COLO668 (cell line): Measurements from ENCODE around the gene ZMYND11.

ENCODE experiments used
- DNase-seq: peaks from one replicate; lab custom pipeline; 2025; ENCODE audit not compliant: unreplicated experiment; lab: John Stamatoyannopoulos, UW

Gene ZMYND11

DNA sequence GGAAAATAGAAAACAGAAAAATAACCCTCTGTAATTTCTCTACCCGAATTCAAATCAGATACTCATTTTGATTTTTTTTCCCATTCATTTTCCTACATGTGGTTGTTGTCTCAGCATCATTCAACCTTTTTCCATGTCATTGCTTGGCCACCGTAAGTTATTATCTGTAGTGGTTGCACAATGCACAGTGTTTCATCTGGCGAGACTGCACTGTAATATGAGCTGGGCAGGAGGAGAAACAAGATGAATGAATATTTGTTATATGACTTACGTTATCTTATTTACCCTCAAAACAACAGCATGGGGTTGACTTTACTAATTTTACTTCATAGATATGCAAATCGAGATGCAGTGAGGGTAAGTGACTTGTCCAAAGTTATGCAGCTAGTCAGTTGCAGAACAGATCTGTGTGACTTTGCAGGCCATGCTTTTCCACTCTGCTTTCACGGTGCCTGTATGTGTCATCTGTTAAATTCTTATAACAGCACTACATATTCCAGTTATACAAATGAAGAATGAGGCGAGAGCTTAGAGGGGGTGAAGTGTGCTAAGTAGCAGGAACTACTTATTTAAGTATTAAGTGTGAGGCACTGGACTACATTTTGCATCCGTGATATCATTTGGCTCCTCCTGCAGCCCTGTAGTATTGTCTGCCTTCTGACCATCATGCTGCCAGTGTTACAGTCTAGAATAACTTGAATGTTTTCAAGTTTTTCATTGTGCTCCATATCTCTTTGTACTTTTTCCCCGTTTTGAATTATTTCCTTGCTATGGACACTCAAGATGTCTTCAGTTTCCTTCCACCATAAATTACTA lies 56.7 kb downstream of the ZMYND11 start:
- DNase-seq = no peak

DNA sequence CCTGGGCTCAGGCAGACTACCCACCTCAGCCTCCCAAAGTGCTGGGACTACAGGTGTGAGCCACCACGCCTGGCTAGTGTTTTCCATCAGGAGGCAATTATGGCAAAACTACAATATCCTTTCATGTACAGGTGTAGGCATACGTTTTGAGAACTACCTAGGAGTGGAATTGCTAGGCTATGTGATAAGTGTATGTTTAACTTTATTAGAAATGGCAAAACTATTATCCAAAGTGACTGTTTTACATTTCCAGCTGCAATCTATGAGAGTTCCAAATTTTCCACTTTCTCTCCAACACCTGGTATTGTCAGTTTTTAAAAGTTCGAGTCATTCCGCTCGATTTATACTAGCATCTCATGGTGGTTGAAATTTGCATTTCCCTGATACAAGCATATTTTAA lies 59.0 kb downstream of the ZMYND11 start:
- DNase-seq = no peak

DNA sequence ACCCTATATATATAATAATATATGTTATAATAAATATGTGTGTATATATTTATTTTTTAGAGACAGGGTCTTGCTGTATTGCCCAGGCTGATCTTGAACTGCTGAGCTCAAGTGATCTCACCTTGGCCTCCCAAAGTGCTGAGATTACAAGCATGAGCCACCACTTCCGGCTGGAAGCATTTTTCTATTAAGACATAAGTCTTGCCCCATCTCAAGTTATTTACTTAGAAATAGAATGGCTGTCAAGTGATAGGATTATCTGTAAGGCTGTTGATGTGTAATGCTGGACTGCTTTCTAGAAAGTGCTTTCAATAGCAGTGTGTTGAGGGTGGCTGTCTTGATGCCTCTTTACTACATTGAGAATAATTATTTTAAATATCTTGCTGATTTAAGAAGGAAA lies 65.2 kb downstream of the ZMYND11 start:
- DNase-seq = no peak

DNA sequence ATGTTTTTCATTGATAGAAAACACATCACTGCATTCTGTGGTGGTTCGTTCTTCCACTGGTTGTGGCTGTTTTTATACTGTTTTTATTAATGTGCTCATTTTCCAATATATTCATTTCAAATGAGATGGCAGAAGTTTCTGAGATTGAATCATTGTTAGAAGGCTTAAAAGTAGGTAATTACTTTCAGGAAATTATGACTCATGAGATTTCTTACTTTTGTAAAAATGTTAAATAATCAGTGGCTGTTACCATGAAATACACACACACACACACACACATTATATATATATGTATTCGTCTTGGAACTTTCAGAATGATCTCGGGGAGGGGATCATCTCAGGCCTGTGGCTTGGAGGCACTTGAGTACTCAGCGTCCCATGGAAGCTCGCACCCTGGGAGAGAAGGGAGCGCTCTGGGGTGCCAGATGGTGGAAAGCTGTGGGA lies 66.1 kb downstream of the ZMYND11 start:
- no peak for DNase-seq

DNA sequence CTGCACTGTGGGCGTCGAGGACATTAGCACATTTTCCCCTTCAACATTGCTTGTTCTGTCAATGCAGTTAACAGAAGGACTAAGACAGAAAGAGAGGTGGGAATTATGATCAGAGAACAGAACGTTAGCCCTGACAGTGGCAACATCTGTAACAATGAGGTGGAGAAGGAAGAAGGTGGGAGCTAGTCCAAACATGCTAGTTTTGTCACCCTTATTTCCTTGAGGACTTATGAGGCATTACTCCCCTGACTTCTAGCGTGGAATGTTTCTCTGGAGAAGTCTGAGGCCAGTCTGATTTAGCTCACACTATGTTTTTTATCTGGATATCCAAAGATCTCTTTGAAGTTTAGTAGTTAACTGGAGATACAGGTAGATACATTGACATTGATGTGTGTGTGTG lies 73.4 kb downstream of the ZMYND11 start:
- no peak for DNase-seq

DNA sequence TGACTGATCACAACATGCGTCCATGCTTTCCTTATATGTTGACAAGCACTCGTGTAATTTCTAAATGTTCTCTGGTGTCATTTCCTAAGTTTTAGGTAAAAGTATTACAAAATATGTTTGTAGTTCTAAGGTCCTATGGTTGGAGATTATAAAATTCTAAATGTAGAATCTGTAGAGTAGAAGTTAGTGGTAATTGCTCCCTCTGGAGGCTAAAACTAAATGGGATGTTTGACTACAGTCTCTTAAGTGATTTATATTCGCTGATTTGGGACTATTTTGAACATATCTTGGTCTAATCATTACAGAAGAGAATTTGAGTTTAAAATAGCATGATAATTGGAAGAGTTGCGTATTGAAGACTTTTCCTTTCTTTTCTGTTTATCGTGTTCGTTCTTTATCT lies 74.1 kb downstream of the ZMYND11 start:
- no peak for DNase-seq

DNA sequence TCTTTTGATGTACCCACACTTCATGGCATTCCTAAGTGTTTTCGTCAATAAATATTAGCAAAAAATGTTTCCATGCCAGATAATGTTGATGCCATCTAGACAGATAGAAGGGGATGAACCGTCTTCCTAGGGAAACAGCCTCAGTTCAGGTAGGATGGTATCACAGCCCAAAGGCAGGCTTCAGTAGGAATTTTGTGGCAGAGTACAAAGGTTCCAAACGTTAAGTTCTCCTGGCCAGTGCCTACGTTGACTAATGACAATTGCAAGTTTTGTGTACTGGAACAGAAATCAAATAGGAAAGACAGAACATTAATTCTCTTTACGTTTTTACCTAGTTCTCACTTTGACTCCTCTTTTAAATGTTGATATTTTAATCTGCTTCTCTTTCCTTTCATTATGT lies 75.0 kb downstream of the ZMYND11 start:
- DNase-seq = no peak

DNA sequence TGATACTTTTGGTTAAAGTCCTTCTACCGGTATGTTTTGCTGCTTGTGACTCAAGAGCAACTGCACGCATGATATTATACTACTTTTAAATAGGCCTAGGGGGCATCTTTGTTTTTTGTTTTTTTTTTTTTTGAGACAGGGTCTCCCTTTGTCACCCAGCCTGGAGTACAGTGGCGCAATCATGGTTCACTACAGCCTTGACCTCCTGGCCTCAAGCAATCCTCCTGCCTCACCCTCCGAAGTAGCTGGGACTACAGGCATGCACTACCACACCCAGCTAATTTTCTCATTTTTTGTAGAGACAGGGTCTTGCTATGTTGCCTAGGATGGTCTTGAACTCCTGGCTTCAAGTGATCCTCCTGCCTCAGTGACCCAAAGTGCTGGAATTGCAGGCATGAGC lies 80.2 kb downstream of the ZMYND11 start:
- no peak for DNase-seq

DNA sequence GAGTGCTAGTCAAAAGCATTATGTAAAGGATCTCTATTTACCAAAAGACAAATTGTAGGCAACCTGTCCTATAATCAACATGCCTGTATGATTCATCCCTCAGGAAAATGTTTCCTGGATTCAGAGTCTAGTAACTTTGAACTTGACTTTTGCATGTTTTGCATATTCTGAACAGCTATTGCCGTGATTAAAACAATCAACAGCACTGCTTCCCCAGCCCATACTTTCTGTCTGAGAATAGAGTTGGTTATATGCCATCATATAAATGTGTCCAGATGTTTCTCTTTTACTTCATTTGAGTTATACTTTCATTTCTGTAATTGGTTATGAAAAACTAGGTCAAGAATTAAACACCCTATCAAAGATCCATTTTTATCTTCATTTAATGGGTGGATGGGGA lies 83.5 kb downstream of the ZMYND11 start:
- no peak for DNase-seq

DNA sequence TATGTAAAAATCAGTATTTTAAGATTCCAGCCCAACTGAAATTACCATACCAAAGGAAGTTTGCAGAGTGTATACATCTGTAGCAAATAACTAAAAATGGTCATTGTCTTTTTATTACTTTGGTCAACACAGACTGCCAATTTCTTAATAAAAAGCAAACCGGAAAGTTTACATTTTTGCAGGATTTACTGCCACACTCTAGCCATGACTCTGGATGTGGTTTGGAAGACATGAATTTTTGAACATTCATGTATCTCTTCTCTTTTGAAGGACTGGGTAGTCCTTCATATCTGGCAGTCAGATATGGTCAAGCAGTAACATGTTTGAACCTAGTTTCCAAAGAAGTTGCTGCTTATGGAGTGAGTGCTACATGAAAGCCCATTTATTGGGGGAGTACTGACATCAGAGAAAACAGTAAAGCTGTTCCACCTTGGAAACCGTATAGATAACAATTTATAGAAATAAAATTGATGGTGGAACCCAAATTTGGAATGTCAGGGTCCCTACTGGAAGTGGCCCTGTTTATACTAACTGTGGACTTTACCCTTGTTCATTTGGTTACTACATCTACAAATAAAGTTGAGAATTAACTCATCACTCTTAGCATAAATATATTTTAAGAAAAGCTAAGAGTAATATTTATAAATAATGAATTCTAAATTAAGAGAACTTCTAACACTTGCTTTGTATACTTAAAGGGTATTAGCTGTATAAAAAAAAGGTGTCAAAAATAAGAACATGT lies 84.6 kb downstream of the ZMYND11 start:
- no peak for DNase-seq

DNA sequence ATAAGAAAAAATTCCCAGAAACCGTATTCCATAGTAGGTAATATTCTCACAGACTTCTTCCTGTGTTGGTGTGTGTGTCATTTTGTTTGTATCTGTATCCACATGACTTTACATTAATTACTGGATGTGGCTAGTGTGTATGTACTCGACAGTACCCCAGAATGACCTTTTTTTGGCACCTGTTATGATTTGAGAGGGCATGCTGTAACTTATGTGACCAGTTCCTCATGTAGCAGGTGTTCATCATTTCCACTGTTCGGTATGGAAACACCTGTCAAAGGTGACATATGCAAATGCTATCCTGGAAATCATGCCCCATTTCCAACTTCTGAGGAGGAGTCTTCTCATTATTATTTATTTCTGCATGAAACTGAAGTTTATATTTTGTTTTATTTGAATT lies 89.3 kb downstream of the ZMYND11 start:
- peak; percentile 16 for DNase-seq

DNA sequence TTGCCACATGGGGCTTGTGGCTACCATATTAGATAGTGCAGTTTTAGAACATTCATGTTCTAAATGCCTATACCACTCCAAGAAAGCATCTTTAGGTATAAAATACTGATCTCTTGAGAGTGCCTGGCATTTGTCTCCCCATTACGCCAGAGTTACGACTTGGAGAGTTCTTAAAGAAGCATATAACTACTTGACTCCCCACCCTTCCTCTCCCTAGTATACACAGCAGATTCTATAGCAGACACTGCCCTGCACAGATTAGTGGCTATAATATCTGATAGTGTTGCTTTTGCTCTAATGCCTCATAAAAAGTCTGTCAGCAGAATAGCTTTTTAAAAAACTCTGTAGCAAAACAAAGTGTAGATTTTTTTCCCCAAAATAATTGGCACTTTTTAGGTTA lies 90.8 kb downstream of the ZMYND11 start:
- no peak for DNase-seq

DNA sequence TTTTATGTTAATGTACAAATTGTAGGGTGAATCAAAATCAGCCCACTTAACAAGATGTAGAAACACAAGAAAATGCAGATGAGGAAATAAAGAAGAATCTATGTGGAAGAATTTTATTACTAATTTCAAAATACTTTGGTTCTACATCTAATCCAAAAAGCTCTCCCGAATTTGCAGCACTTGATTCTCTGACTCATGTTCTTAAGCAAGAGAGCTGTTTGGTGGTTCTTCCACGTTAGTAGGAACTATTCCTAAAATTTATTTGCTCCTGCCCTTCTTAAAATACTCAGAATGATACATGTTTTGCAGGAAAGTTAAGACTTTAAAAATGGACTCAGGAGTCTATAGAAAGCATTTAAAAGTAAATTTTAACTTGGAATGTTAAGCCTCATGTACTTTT lies 91.8 kb downstream of the ZMYND11 start:
- no peak for DNase-seq

DNA sequence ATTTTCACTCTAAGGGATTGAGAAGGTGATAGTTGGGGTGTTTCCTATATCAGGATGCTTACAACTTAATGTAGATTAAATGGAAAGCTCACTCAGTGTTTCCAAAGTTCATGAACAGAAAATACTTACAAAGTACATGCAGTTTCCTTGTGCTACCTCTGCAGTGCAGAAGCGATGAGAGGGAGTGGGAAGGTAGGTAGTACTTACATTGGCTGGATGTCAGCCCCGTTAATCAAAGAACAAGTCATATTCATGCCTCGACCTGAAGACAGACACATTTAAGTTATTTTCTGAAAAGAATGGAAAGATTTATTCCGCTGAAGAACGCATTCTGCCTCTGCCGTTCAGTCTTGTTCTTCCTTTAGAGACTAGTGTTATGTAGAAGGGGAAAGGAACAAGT lies 93.1 kb downstream of the ZMYND11 start:
- DNase-seq = no peak

DNA sequence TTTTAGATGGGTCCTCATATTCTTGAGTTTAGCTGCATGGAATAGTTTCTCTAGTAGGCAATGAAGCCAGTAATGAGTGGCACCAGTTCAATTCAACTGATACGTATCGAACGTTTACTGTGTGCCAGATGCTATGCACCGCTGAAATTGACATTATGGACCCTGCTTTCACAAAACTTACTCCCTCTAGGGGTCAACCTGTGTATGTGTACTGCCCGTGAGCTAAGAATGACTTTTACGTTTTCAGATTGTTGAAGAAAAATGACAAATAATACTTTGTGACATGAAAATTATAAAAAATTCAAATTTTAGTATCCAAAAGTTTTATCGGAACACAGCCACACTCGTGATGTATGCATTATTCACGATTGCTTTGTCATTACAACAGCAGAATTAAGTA lies 95.5 kb downstream of the ZMYND11 start:
- no peak for DNase-seq

DNA sequence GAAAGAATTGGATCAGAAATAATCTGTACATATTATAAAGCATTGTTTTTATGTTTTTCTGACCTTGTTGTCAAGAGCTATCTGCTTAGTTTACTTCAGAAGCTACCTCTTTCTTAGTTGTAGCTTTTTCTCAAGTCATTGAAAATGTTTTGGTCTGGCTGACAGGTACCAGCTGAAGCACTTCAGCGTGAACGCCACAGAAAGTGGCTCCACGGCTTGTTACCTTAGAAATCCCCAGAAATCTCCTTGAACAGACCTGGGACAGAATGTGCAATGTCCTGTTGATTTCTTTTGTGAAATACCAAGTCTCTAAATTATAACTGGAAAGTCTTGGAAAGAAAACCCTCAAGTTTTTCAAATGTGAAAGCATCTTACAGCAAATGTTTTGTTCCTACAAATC lies 96.8 kb downstream of the ZMYND11 start:
- DNase-seq = no peak

DNA sequence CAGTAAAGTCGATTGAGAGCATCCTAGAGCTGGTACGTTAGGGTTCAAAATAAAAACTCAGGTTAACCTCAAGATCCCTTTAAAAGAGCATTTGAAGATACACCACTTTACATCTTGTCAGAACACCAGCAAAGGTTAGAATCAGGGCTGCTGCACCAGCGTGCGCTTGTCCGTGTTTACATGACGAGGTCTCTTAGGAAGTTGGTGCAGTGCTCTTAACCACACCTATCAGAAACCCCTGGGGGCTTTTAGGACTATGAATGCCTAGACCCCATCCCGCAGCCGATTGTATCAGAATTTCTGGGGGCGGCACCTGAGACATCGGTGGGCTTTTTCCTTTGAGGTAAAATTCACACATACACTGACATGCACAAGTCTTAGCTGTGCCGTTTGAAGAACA lies 97.6 kb downstream of the ZMYND11 start:
- DNase-seq = no peak

DNA sequence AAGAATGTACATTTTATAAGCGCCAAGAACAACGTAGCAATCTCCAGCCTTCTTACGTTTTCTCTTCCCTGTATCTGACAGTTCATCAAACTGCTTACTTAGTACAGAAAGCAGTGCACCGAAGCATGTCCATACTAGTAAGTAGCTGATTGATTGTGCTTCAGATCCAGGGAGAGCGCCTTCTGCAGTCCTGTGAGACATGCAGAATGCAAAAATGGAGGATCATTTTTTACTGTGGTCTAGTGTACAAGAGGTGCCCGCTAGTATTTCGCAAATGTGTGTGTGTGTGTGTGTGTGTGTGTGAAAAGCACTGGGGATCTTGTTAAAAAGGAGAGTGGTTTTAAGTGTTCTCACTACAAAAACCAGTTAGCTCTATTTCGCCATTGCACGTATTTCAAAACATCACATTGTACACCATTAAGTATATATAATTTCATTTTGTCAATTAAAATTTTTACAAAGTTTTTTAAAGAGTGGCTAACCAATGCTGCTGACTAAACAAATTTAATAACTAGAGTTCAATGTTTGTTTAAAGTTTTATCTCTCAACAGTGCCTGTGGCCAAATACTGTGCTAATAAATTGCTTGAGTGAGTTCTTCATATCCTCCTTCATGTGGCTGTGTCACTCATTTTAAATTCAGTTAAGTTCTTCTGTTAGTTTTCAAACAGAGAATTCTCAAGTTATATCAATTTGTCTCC lies 99.6 kb downstream of the ZMYND11 start:
- DNase-seq = no peak

DNA sequence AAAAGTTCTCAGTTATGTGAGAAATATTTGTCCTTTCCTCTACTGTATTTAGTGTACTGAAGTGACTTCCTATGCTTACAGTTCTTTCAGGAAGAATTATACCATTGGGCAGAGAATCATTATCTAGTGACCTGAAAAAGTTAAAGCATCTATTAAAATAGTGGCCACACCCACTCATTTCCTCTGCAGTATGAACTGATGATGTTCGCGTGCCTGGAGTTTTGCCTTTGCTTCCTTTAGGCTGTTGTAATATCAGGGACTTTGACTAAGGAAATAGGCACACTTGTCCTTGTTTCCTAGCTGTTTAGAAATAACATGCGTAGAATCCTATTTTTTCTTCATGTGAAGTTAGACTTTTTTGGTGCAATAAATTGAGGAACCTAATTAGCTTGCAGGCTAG lies 100.7 kb downstream of the ZMYND11 start:
- DNase-seq = no peak

DNA sequence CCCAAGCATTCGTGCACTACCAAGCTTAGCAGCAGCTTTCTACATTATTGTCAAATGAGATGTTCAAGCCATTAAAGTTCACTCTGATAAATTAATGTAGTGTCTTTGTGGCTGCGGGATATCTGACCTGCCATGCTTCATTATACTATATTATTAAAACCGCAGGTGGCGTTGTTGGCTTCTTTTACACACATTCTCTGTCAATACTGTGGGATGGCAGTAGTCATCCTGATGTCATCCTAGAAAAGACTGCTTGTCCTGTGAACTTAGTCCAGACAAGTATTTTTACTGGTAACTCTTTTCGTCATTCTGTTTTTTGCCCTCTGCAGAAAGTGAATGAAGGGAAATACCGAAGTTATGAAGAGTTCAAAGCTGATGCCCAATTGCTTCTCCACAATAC lies 103.9 kb downstream of the ZMYND11 start:
- DNase-seq = no peak

DNA sequence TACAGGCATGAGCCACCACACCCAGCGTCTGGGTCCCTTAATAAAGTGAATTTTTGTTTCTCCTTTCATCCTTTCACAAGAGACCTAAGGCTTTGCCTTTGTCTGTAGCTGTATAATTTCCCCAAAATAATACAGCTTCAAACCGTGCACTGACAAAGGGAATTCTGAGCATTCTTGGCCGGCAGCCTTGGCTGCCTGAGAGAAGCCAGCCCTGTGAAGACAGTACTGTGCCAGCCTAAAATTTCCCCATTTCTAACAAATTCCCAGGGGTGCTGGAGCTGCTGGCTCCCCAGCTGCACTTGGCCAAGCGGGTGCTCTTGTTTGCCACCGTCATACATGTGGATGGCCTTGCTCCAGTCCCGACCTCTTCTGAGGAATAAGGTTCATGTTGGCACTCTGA lies 106.2 kb downstream of the ZMYND11 start:
- DNase-seq = no peak
